Pancreas (tissue), 10 donors: Measurements from ENCODE around the gene CEP97. TPM values are rescaled to one million over a fixed set of nuclear protein-coding genes. Genes with fewer than 3 reads are reported as not detected.
"Not testable (repeated sequence)": the region's sequence is repeated elsewhere in the genome, so short reads cannot be mapped to it uniquely, and the experiment has no call there.

ENCODE experiments used
- ATAC-seq, 4 donors: fragments of 200-7000 bp; cut with Tn5 transposase; one replicate each; pipeline versions ENCODE4 v1.8.0 to v1.9.1; 2020; ENCODE audit warnings: mild to moderate bottlenecking in 4 of 4, moderate library complexity in 4 of 4
- DNase-seq, 6 donors: peaks; one replicate each; pipeline ENCODE4 v3.0.0-alpha.2; 2020
- FAIRE-seq: peaks from 2 replicates; lab custom pipeline; 2012; peaks lifted over from hg19 to GRCh38; lab: Jason Lieb, UNC
- H3K27ac ChIP-seq, 4 donors: fragments of 200-600 bp; sonication (generic); 1 replicate in 3 of 4; 2 replicates in 1 of 4; pipeline versions ENCODE4 v1.5.0 to v1.8.0; 2020
- H3K27me3 ChIP-seq, 4 donors: fragments of 200-600 bp; one replicate each; pipeline ENCODE4 v1.8.0; 2021
- H3K36me3 ChIP-seq, 3 donors: fragments of 200-600 bp; sonication (generic) in 1 of 3; one replicate each; pipeline versions ENCODE4 v1.5.0 to v1.8.0; 2020 to 2021
- H3K4me1 ChIP-seq, 3 donors: fragments of 200-600 bp; one replicate each; pipeline ENCODE4 v1.8.0; 2021
- H3K4me3 ChIP-seq, 4 donors: fragments of 200-600 bp; sonication (generic) in 2 of 4; one replicate each; pipeline versions ENCODE4 v1.5.0 to v1.8.0; 2020 to 2021
- H3K9me3 ChIP-seq, 4 donors: fragments of 200-600 bp; one replicate each; pipeline ENCODE4 v1.8.0; 2021
- CTCF ChIP-seq, 4 donors: fragments of 200-600 bp; sonication (generic) in 3 of 4; IDR thresholded peaks; one replicate each; pipeline versions ENCODE4 v1.5.0 to v1.8.0; 2021; ENCODE audit warnings: antibody characterized with exemption in 4 of 4
- WGBS, 2 donors: extraction: QIAGEN DNeasy Blood & Tissue Kit; methylation state at CpG; one replicate each; pipeline ENCODE4 v1.1.7; 2013; 5-methylcytosine and 5-hydroxymethylcytosine counted together
- intact Hi-C, 3 donors: fragments of 100-400 bp; cut with DNase I; formaldehyde crosslinking; loops; one replicate each; pipeline versions ENCODE4 v1.11.1 to v1.14.2; 2022
- polyA plus RNA-seq, 2 donors: library from polyadenylated mRNA; stranded (reverse); fragments of 200-250 nt; gene quantifications; one replicate each; pipeline ENCODE4 v1.2.3, GENCODE V29; 2013
- total RNA-seq, 6 donors: library from RNA; stranded (reverse); fragmentation: NEBNext Ultra II Directional in 4 of 6; extraction: Animal tissue kit (Norgen Biotek cat#: 25700) in 4 of 6; gene quantifications; one replicate each; pipeline versions ENCODE4 v1.2.1 to v1.2.4, GENCODE V29; 2021 to 2023
- donor health status: healthy with polysubstance abuse.
- donor health status: DM: no; HTN: no; CAD: no; lungs with moderate emphysema.
- donor health status: DM: no; HTN: no; CAD: no.
- donor health status: control.
- donor health status: control.
- donor health status: Bipolar disorder and iron deficiency.
- donor health status: DM: yes; HTN: yes; CAD: no.
- donor health status: DM: no; HTN: no; CAD: no.
- donor health status: DM: no; HTN: no; CAD: no.
- donor health status: DM: yes; HTN: yes; CAD: no.

The CEP97 gene
- total and polyA plus RNA-seq, 8 donors: 0.76 to 4.6 (median 2.0) TPM

GRCh38 chr3:101730839-101731238 lies 6.4 kb downstream of the CEP97 start:
- peaks cover 0 to 2% (median 0%) of the 10 kb centered on the region in 3 donors for H3K4me1 ChIP-seq
- no peak overlapping the region for H3K4me3 ChIP-seq
- no peaks in the 10 kb centered on the region for H3K9me3 ChIP-seq
- no peak for FAIRE-seq
- no peak for TF ChIP-seq CTCF (IDR thresholded peaks at IDR 0.05)
- DNase-seq: no peak
- ATAC-seq: no peak
- H3K27ac ChIP-seq: no peak overlapping the region
- peaks cover 0 to 14% (median 0%) of the 10 kb centered on the region in 3 donors for H3K36me3 ChIP-seq
- H3K27me3 ChIP-seq: no peaks in the 10 kb centered on the region
- intact Hi-C loops: no loop called here

GRCh38 chr3:101732240-101732641 lies 7.8 kb downstream of the CEP97 start:
- Histone ChIP-seq H3K4me3 (no peak overlapping the region), H3K36me3 (peaks cover 0 to 14% (median 0%) of the 10 kb centered on the region in 3 donors), H3K27me3 (no peaks in the 10 kb centered on the region), H3K9me3 (no peaks in the 10 kb centered on the region), H3K27ac (no peak overlapping the region), H3K4me1 (no peaks in the 10 kb centered on the region)
- no peak for FAIRE-seq
- 87 to 91% methylated on average over 4 of the region's 4 CpGs for WGBS, 2 donors
- no peak for ATAC-seq
- TF ChIP-seq CTCF (IDR thresholded peaks at IDR 0.05): no peak
- DNase-seq: no peak
- intact Hi-C loops: no loop called here

GRCh38 chr3:101735833-101736232 lies 11.4 kb downstream of the CEP97 start:
- Histone ChIP-seq H3K27ac (no peak overlapping the region), H3K27me3 (no peaks in the 10 kb centered on the region), H3K4me1 (no peaks in the 10 kb centered on the region), H3K9me3 (no peaks in the 10 kb centered on the region), H3K4me3 (no peak overlapping the region), H3K36me3 (peaks cover 0 to 14% (median 0%) of the 10 kb centered on the region in 3 donors)
- ATAC-seq (no peak), DNase-seq (no peak), FAIRE-seq (no peak)
- 97 to 98% methylated on average over 10 of the region's 10 CpGs for WGBS, 2 donors
- intact Hi-C loops: no loop called here
- no peak for TF ChIP-seq CTCF (IDR thresholded peaks at IDR 0.05)

GRCh38 chr3:101741914-101742313 lies 17.5 kb downstream of the CEP97 start:
- H3K9me3 ChIP-seq, H3K4me1 ChIP-seq, FAIRE-seq, intact Hi-C loops, H3K27me3 ChIP-seq, H3K36me3 ChIP-seq, H3K27ac ChIP-seq, ATAC-seq, DNase-seq, H3K4me3 ChIP-seq: not testable (repeated sequence)
- WGBS, 2 donors: 94% methylated on average over 3 of the region's 3 CpGs

- H3K27ac ChIP-seq: no peak overlapping the region
- H3K4me3 ChIP-seq: no peak overlapping the region
- intact Hi-C loops: no loop called here
- WGBS, 2 donors: 50 to 60% methylated on average over 1 of the region's 1 CpG
- no peak for TF ChIP-seq CTCF (IDR thresholded peaks at IDR 0.05)
- DNase-seq (no peak), ATAC-seq (no peak), FAIRE-seq (no peak)
- H3K9me3 ChIP-seq: no peaks in the 10 kb centered on the region
- no peaks in the 10 kb centered on the region for H3K27me3 ChIP-seq
- no peaks in the 10 kb centered on the region for H3K36me3 ChIP-seq
- no peaks in the 10 kb centered on the region for H3K4me1 ChIP-seq
Measured at GRCh38 chr3:101744811-101745210, 20.4 kb downstream of the CEP97 start.

- WGBS, 2 donors: 93 to 100% methylated on average over 1 of the region's 1 CpG
- H3K4me1 ChIP-seq, DNase-seq, FAIRE-seq, H3K36me3 ChIP-seq, H3K27ac ChIP-seq, H3K27me3 ChIP-seq, H3K9me3 ChIP-seq, ATAC-seq, H3K4me3 ChIP-seq, intact Hi-C loops: not testable (repeated sequence)
Measured at GRCh38 chr3:101745934-101746333, 21.5 kb downstream of the CEP97 start.

GRCh38 chr3:101753386-101754113 lies 29.1 kb downstream of the CEP97 start:
- H3K9me3 ChIP-seq, H3K4me1 ChIP-seq, intact Hi-C loops, FAIRE-seq, ATAC-seq, H3K27ac ChIP-seq, H3K4me3 ChIP-seq, H3K27me3 ChIP-seq, DNase-seq: not testable (repeated sequence)
- H3K36me3 ChIP-seq: peaks cover 0 to 20% (median 0%) of the 10 kb centered on the region in 3 donors
- WGBS, 2 donors: 94 to 98% methylated on average over 9 to 14 of the region's 23 CpGs
